GDM1 (cell line): ENCODE data around the gene FLRT3.

Experiments used
- DNase-seq: peaks from one replicate; lab custom pipeline; 2025; lab: John Stamatoyannopoulos, UW

Gene FLRT3

GRCh38 chr20:14319704-14320103, 17.7 kb downstream of the FLRT3 start:
- DNase-seq, result no peak

DNA sequence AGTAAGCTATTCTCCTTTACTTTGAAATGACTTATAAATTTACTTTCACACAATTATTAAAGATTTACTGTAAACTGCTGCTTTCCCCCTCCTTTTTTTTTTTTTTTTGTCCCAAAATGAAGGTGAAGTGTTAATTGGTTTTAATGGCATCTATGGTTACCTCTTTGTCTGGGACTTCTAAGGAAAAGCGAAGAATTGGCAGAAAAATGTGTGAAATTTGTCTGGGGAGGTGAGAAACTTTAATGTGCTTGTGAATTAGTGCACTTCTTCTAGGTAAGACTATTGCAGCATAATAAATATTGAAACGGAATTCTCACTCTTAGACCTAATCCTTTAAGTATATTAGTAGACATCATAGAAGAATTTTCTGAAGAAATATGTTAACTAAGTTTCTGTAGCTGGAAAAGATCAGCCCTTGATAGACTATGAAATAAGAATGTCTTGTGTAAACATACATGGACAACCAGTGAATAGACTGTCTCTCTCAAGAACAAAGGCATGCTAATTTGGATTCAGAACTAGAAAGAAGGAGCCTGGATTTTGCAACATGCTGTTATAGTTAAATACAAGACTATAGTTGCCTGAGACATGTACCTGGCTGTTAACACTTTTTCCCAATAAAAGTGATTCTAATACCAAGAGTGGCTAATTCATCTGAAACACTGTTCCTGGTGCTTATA, 23.9 kb downstream of the FLRT3 start:
- DNase-seq, result no peak

- DNase-seq, result no peak
Observed at GRCh38 chr20:14312001-14312400, 25.4 kb downstream of the FLRT3 start.

DNA sequence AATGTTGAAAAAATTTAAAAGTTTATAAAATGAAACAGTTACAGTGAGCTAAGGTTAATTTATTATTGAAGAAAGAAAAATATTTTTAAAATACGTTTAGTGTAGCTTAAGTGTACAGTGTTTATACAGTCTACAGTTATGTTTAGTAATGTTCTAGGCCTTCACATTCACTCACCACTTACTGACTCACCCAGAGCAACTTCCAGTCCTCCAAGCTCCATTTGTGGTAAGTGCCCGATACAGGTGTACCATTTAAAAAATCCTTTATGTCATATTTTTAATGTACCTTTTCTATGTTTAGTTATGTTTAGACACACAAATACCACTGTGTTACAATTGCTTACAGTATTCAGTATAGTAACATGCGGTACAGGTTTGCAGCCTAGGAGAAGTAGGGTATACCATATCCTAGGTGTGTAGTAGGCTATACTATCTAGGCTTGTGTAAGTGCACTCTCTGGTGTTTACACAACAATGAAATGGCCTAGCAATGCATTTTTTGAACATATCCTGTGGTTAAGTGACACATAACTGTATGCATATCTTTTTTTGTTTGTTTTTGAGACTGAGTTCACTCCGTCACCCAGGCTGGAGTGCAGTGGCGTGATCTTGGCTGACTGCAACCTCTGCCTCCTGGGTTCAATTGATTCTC, 26.3 kb downstream of the FLRT3 start:
- no peak for DNase-seq

GRCh38 chr20:14307956-14308355, 29.5 kb downstream of the FLRT3 start:
- no peak for DNase-seq

GRCh38 chr20:14304472-14304871, 32.9 kb downstream of the FLRT3 start:
- no peak for DNase-seq

DNA sequence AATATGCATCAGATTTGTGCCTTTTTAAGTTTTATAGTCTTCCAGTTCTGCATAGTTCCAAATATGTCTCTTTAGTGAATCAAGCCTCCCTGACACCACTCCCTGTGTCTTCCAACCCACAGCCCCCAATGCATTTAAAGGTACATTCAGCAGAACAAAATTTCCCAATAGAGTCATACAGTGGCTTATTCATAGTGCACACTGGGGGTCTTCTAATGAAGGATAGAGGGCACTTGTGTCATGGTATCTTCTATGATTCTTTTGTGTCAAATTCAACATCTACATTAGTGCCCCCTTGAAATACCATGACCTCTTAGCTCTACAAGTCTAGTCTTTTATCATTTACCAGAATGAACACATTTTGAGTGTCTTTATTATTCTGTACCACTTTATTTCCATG, 33.8 kb downstream of the FLRT3 start:
- no peak for DNase-seq

DNA sequence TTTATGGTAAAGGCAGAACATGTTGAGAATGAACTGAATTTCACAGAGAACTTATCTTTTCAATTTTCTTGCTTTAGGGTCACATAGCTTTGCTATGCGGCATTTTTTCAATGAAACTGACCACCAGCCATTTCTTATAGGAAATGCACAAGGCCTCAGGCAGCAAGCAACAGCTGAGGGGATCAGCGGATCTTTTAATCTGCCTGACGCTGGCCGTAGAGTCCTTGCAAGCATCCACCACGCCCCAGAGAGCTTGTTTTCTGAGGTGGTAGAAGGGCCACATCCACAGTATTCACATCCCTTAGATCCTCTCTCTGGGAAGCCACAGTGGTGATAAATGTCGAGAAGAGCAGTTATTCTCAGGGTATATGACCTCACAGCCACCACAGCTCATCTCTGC, 34.3 kb downstream of the FLRT3 start:
- no peak for DNase-seq

DNA sequence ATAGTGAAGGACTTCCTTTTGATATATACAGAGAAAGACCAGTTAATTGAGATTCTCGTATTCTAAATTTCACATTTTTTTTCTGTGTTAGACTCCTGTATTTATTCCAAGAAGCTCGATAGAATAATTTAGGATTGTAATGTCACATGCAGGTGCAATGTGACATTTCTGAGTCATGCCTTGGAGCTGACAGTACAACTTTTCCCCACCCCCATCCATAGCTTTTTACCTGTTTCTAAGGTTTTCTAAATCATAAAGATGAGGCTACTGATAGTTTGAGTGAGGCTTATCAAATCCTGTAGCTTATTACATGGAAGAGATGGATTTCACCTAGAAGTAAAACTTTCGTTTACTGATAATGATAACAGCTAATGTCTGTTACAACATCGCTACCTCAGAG, 37.6 kb downstream of the FLRT3 start:
- DNase-seq, result no peak

DNA sequence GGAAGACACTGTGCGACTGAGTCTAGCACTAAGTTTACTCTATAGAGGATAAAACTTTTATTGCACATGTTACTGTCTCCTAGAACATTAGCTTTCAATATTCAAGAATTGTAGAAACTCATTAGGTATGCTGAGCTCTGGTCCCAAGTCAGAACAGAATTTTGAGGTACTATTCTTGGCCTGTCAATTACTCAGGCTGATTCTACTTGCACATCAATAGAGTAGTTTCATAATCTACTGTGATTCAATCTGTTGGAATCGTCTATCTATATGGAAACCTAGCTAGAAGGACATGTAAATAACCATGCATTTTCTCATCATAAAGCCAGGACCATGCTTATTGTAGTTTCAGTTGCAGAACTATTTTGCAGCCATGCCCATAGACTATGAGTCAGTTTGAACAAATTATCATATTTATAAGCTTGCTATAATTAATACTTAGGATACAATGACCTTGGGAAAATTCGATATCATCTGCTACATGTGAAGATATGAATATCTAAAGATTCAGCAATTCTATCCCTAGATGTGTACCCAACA, 41.6 kb downstream of the FLRT3 start:
- DNase-seq, result no peak

DNA sequence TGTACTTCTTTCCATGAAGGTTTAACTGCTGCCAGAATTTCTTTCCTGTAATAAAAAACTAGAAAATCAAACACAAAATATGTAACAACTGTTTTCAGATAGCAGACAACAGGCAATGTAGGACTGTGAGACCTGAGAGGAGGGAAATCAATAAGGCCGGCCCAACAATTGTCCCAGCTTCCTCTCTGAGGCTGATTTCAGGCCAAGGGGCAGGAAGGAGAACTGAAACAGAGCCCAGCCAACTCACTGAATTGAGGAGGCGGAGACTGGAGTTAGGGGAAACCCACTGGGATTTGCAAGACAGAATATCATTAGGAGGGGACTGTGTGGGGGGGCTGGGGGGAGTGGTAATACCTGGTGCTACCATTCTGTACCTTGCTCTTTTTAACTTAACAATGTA, 42.2 kb downstream of the FLRT3 start:
- DNase-seq, result no peak

GRCh38 chr20:14291502-14291901, 45.9 kb downstream of the FLRT3 start:
- DNase-seq, result no peak

DNA sequence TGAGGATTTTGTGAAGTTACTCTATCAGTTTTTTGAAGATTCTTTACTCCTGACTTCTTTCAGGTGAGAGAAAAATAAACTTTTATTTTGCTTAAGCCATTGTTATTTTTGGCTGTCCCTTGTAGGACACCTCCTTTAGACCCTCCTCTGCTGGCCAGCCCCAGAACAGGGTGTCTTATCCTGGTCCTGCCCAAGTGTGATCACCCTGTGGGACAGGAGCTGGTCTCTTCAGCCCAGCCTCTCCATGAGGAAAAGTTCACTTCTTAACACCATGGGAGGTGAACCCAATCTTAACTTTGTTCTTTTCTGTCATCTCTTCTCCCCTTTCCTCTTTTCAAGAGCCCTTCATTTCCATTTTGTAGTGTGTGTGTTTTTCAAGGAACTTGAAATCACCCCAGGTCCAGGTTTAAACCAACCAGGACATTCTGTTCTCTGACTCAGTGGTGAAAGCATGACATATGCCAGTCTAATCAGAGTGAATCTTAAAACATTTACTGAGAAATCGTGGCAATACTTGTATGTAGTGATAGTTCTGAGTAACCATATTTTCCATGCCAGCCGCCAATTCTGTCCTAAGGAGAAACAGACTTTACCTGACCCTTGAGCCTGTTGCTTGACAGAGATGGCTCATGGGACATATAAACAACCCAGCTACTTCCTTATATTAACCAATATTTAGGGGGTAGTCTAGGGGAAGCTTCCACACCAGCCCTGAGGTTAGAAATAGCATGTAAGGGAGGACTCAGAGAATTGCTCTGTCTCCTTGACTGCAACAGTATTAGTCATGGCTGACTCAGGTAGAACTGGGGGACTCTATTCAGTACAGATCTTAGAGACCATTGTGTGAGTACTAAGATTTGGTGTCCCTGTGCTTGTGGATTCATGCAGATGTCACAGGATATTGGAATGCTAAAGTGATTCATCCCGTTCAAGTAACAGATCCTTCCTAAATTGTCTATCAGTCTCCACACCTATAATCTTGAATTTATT, 48.8 kb downstream of the FLRT3 start:
- no peak for DNase-seq

DNA sequence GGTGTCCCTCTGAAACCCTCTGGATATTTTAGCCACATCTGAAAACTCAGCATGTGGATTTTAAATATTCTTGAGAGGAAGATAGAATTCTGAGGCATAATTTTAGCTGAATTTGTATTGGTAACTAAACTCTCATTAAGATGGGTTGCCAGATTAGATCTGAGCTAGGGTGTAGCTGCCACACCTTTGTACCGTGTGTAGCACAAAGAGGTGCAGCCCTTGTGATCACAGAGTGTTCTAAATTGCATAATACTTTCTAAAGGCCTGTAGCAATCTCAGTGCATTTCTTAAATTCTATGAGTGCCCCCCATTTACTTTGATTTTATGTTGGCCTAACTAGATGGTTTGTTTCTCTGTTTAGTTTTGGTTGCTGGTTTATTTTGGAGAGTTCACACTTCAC, 53.0 kb downstream of the FLRT3 start:
- DNase-seq, result no peak

DNA sequence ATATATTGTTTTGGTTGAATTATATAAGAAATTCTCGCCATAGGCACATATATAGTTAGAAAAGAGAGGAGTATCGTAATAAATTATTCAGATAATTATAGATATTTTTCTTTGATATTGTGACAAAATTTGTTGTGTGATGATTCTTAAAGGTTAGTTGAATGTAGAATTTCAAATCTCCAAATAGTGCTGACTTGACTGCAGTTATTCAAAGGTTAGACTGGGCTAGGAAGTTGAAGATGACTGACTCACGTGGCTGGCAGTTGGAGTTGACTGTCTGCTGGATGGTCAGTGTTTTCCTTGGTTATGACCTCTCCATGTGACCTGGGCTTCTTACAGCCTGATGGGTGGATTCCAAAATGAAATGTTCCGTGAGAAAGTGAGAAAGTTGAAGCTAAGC, 55.3 kb downstream of the FLRT3 start:
- no peak for DNase-seq
